T-helper 9 cell (primary cell): ENCODE data around the gene PDE2A.
"Not testable (repeated sequence)": the region's sequence is repeated elsewhere in the genome, so short reads cannot be mapped to it uniquely, and the experiment has no call there.

ENCODE experiments used
- DNase-seq: peaks from one replicate; pipeline ENCODE4 v3.0.0-alpha.2; 2020

The PDE2A gene

GRCh38 chr11:72573855-72574445 is 100.3 kb downstream of the PDE2A start:
- no peak for DNase-seq

- DNase-seq, result no peak
Observed at GRCh38 chr11:72573072-72573854, 101.0 kb downstream of the PDE2A start.

GRCh38 chr11:72572540-72572939 is 101.7 kb downstream of the PDE2A start:
- not testable (repeated sequence) for DNase-seq

GRCh38 chr11:72570893-72571661 is 103.1 kb downstream of the PDE2A start:
- DNase-seq, result no peak

- no peak for DNase-seq
Observed at GRCh38 chr11:72569966-72570892, 104.0 kb downstream of the PDE2A start.

GRCh38 chr11:72568861-72569260 is 105.4 kb downstream of the PDE2A start:
- DNase-seq, result no peak

GRCh38 chr11:72562431-72562830 is 111.8 kb downstream of the PDE2A start:
- DNase-seq, result no peak

GRCh38 chr11:72561856-72562255 is 112.4 kb downstream of the PDE2A start:
- DNase-seq, result no peak

- not testable (repeated sequence) for DNase-seq
Observed at GRCh38 chr11:72560864-72561263, 113.4 kb downstream of the PDE2A start.

GRCh38 chr11:72556433-72556832 is 117.8 kb downstream of the PDE2A start:
- DNase-seq, result no peak

- not testable (repeated sequence) for DNase-seq
Observed at GRCh38 chr11:72555014-72555522, 119.2 kb downstream of the PDE2A start.

- DNase-seq, result peak; percentile 15
Observed at GRCh38 chr11:72553706-72554105, 120.5 kb downstream of the PDE2A start.

GRCh38 chr11:72552399-72552910 is 121.8 kb downstream of the PDE2A start:
- no peak for DNase-seq

- no peak for DNase-seq
Observed at GRCh38 chr11:72551571-72551970, 122.7 kb downstream of the PDE2A start.

- no peak for DNase-seq
Observed at GRCh38 chr11:72548463-72548862, 125.8 kb downstream of the PDE2A start.

GRCh38 chr11:72546866-72547265 is 127.4 kb downstream of the PDE2A start:
- no peak for DNase-seq

- DNase-seq, result no peak
Observed at GRCh38 chr11:72544589-72544988, 129.6 kb downstream of the PDE2A start.

GRCh38 chr11:72543849-72544542 is 130.2 kb downstream of the PDE2A start:
- DNase-seq, result no peak

GRCh38 chr11:72541257-72541974 is 132.8 kb downstream of the PDE2A start:
- no peak for DNase-seq

- no peak for DNase-seq
Observed at GRCh38 chr11:72537051-72537450, 137.2 kb downstream of the PDE2A start.

GRCh38 chr11:72535194-72535547 is 139.1 kb downstream of the PDE2A start:
- no peak for DNase-seq
